Heart left ventricle (tissue), 13 donors: ENCODE measurements around the gene TCF7L2.

Source experiments
- CTCF ChIP-seq, 12 donors: fragments of 200-600 bp; sonication (generic) in 4 of 12; IDR thresholded peaks; one replicate each; pipeline versions ENCODE4 v1.5.0 to v1.8.0; 2018 to 2022; ENCODE audit warnings: antibody characterized with exemption in 12 of 12, mild to moderate bottlenecking in 5 of 12
- POLR2A ChIP-seq, 2 donors: fragments of 450-650 bp; IDR thresholded peaks; one replicate each; pipeline ENCODE4 v1.6.1; 2017; ENCODE audit warnings: antibody characterized with exemption in 2 of 2, mild to moderate bottlenecking in 2 of 2, moderate library complexity in 2 of 2
- donor health status: ischemic (EF 13 %, LVEDD 7.1; RV severe dilation, severe dysfunction).
- donor health status: DM: no; HTN: yes; CAD: no.
- donor health status: DM: no; HTN: no; CAD: no.
- donor health status: ischemic (EF 25% LVEDD 6.9; RV normal size, moderate dysfunction).
- donor health status: ischemic (EF 25% LVEDD 5.7; RV mildly dilated, moderate dysfunction).
- donor health status: ischemic (EF 35%, LVEDD 5.7; RV mildly dilated, moderate dysfunction).
- donor health status: nonischemic (EF 11% LVEDD 7.7; RV severe dilation, severe dysfunction).
- donor health status: DM: yes; HTN: yes; CAD: no.
- donor health status: PGD.
- donor health status: ischemic (EF 29% LVEDD 5.4; RV normal size, mild dysfunction).
- donor health status: nonischemic (EF 23%, LVEDD 6.1; RV moderate dilation, normal function).

GRCh38 chr10:113216102-113216501 lies 266.1 kb downstream of the TCF7L2 start:
- TF ChIP-seq CTCF (IDR thresholded peaks at IDR 0.05): no peak
- no peak for TF ChIP-seq POLR2A (IDR thresholded peaks at IDR 0.05)
